Aorta (tissue), 5 donors: ENCODE results near the gene SUDS3. TPM values are rescaled to one million over a fixed set of nuclear protein-coding genes. Genes with fewer than 3 reads are reported as not detected.

ENCODE experiments used
- ATAC-seq: fragments of 200-7000 bp; cut with Tn5 transposase; one replicate; pipeline ENCODE4 v1.9.1; 2022; ENCODE audit warnings: moderate library complexity; ENCODE audit not compliant: low FRiP score
- DNase-seq, 2 donors: peaks; one replicate each; pipeline ENCODE4 v3.0.0-alpha.2; 2020
- H3K27ac ChIP-seq, 2 donors: one replicate each; pipeline ENCODE4 v1.5.1; 2013; ENCODE audit warnings: low read length in 2 of 2, mild to moderate bottlenecking in 2 of 2, moderate library complexity in 2 of 2, control low read depth in 1 of 2, inconsistent platforms in 1 of 2, low read depth in 1 of 2
- H3K27me3 ChIP-seq, 2 donors: one replicate each; pipeline ENCODE4 v1.6.1; 2013; ENCODE audit warnings: control low read depth in 1 of 2, low read length in 1 of 2, mild to moderate bottlenecking in 1 of 2, moderate library complexity in 1 of 2; ENCODE audit not compliant: insufficient read depth in 2 of 2, control insufficient read depth in 1 of 2
- H3K36me3 ChIP-seq, 2 donors: one replicate each; pipeline ENCODE4 v1.6.1; 2013; ENCODE audit warnings: control low read depth in 1 of 2, low read length in 1 of 2, mild to moderate bottlenecking in 1 of 2; ENCODE audit not compliant: insufficient read depth in 2 of 2, control insufficient read depth in 1 of 2
- H3K4me1 ChIP-seq, 2 donors: one replicate each; pipeline ENCODE4 v1.6.1; 2013; ENCODE audit warnings: low read length in 2 of 2, control low read depth in 1 of 2, mild to moderate bottlenecking in 1 of 2, moderate library complexity in 1 of 2; ENCODE audit not compliant: insufficient read depth in 2 of 2, control insufficient read depth in 1 of 2
- H3K4me3 ChIP-seq, 2 donors: one replicate each; pipeline ENCODE4 v1.5.1; 2013; ENCODE audit warnings: low read length in 2 of 2, control low read depth in 1 of 2, mild to moderate bottlenecking in 1 of 2
- H3K9me3 ChIP-seq: one replicate; pipeline ENCODE4 v1.6.1; 2013; ENCODE audit warnings: mild to moderate bottlenecking, low read length; ENCODE audit not compliant: control insufficient read depth
- WGBS, 2 donors: extraction: QIAGEN DNeasy Blood & Tissue Kit; methylation state at CpG; one replicate each; pipeline ENCODE4 v1.1.7; 2013; 5-methylcytosine and 5-hydroxymethylcytosine counted together
- intact Hi-C, 2 donors: fragments of 100-400 bp; cut with DNase I; formaldehyde crosslinking; loops; one replicate each; pipeline versions ENCODE4 v1.14.2 to v1.15.0; 2022
- polyA plus RNA-seq, 2 donors: library from polyadenylated mRNA; stranded (reverse); fragments of 200-250 nt; gene quantifications; one replicate each; pipeline ENCODE4 v1.2.3, GENCODE V29; 2013
- total RNA-seq, 2 donors: library from RNA; stranded (reverse); fragmentation: NEBNext Ultra II Directional; extraction: Animal tissue kit (Norgen Biotek cat#: 25700); gene quantifications; one replicate each; pipeline ENCODE4 v1.2.1, GENCODE V29; 2021
- donor health status: healthy with polysubstance abuse.
- donor health status: Bipolar disorder and iron deficiency.
- donor health status: DM: no; HTN: no; CAD: no.
- donor health status: DM: no; HTN: no; CAD: no.
- donor health status: DM: yes; HTN: yes; CAD: no.

Gene SUDS3
- total and polyA plus RNA-seq, 4 donors = 14.2 to 32.4 (median 20.9) TPM

- Histone ChIP-seq H3K27ac (no peak overlapping the region), H3K27me3 (no peaks in the 10 kb centered on the region), H3K4me3 (no peak overlapping the region), H3K36me3 (peaks cover 0 to 3% of the 10 kb centered on the region in 2 donors), H3K4me1 (no peaks in the 10 kb centered on the region), H3K9me3 (no peaks in the 10 kb centered on the region)
- no peak for DNase-seq
- intact Hi-C loops = loop anchor here (5.0 to 10.0 kb wide), 5 partner anchors 193 to 802 kb away; partner anchors contain the start of genes HSPB8 (in 1 of the 2) and PEBP1 (in 1 of the 2)
- ATAC-seq = no peak
- WGBS, 2 donors = 70 to 72% methylated on average over 10 of the region's 10 CpGs
Observed at GRCh38 chr12:118375348-118375747, 1.0 kb upstream of the SUDS3 start.

DNA sequence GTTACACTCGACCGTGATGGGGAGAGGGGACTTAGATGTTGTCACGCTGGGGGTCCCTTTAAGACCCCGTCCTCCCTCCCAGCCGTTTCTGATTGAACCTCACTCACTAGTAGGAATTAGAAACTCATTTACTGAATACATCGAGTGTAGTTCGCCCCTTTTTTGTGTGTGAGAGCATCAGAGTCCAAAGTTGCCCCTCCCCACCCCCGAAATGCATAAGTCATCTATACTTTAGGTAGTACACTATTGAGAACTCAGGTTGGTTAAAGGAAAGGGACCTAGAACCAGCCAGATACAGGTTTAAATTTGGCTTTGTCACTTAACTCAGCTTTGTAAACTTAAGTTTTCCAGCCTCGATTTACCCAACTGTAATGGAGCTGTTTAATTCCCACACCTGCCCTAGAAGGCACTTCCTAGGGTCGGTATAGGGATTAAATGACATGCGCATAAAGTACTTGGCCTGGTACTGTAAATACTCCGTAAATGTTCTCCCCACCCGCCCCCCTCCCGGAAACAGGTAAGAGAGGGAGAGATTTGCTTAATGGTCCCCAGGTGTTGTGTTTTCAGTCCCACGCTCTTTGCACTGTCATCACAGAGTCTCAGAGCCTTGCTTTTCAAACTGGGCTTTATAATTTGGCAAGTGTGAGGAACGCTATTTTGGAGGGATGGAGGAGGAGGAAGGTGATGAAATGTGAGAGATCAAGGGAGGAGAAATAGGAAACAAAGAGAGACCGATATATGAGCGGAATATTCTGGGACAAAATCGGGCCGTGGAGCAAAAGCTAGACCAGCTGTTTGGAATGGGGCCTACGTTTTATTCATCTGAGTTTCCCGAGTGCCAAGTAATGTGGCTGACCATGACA is 897 bp downstream of the SUDS3 start:
- 2 to 3% methylated on average over 22 of the region's 22 CpGs for WGBS, 2 donors
- peak overlapping the region; percentile 94 to 99 for H3K4me3 ChIP-seq
- H3K4me1 ChIP-seq = no peaks in the 10 kb centered on the region
- no peak for DNase-seq
- H3K9me3 ChIP-seq = no peaks in the 10 kb centered on the region
- peaks cover 3% of the 10 kb centered on the region in 2 donors for H3K36me3 ChIP-seq
- H3K27ac ChIP-seq = peak overlapping the region in 1 of 2 donors; percentile 21
- no peak for ATAC-seq
- intact Hi-C loops = loop anchor here (5.0 to 10.0 kb wide), 5 partner anchors 195 to 800 kb away; partner anchors contain the start of genes HSPB8 (in 1 of the 2) and PEBP1 (in 1 of the 2)
- H3K27me3 ChIP-seq = no peaks in the 10 kb centered on the region

DNA sequence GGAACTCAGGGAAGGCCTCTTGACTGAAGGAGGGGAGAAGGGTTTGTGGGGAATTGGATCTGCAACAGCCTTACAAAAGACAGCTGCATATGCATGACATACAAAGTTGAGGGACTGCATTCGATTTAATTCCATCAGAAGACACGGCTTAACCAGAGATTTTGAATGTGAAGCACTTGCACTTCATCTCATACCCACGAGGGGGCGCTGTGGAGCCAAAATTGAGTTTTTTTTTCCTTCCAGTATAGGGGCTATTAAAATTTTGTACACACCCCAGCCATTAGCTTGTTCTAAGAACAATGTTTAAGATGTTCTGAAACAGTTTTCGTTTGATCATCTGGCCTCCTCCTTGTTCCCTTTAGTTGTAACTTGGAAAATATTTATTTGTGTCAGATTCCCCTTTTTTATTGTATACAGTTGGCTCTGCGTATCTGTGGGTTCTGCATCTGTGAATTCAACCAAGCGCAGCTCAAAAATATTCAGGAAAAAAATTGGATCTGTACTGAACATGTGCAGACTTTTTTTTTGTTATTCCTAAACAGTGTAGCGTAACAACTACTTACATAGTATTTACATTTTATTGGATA is 1.6 kb downstream of the SUDS3 start:
- DNase-seq (peak; percentile 57 to 86), ATAC-seq (peak; percentile 46)
- peaks cover 3 to 4% of the 10 kb centered on the region in 2 donors for H3K36me3 ChIP-seq
- H3K4me1 ChIP-seq = no peaks in the 10 kb centered on the region
- WGBS, 2 donors = 34% methylated on average over 8 of the region's 8 CpGs
- H3K9me3 ChIP-seq = no peaks in the 10 kb centered on the region
- H3K27me3 ChIP-seq = no peaks in the 10 kb centered on the region
- H3K4me3 ChIP-seq = peak overlapping the region; percentile 94 to 99
- no peak overlapping the region for H3K27ac ChIP-seq
- intact Hi-C loops = loop anchor here (5.0 to 10.0 kb wide), 5 partner anchors 196 to 799 kb away; partner anchors contain the start of genes HSPB8 (in 1 of the 2) and PEBP1 (in 1 of the 2)

DNA sequence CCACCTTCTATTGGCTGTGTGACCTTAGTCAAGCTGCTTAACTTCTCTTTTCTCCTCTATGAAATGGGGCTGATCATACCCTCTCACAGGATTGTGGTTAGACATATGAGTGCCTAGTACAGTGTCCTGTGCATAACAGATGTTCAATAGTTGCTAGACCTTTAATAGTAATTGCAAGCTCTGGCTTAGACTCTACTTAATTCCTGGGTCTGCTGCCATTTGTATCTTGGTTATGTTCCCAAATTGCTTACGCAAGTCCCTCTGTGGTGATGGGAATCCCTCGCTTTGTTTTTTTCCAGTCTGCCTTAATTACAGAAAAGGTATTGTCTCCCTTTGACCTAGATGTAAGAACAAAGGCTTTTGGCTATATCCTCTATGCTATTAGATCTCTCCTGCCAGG is 15.1 kb downstream of the SUDS3 start:
- no peak overlapping the region for H3K4me3 ChIP-seq
- H3K36me3 ChIP-seq = peaks cover 11 to 14% of the 10 kb centered on the region in 2 donors
- H3K27ac ChIP-seq = no peak overlapping the region
- no peaks in the 10 kb centered on the region for H3K27me3 ChIP-seq
- WGBS, 2 donors = 88% methylated on average over 2 of the region's 2 CpGs
- intact Hi-C loops = no loop called here
- DNase-seq (no peak), ATAC-seq (peak; percentile 46)
- H3K4me1 ChIP-seq = no peaks in the 10 kb centered on the region
- H3K9me3 ChIP-seq = no peaks in the 10 kb centered on the region

DNA sequence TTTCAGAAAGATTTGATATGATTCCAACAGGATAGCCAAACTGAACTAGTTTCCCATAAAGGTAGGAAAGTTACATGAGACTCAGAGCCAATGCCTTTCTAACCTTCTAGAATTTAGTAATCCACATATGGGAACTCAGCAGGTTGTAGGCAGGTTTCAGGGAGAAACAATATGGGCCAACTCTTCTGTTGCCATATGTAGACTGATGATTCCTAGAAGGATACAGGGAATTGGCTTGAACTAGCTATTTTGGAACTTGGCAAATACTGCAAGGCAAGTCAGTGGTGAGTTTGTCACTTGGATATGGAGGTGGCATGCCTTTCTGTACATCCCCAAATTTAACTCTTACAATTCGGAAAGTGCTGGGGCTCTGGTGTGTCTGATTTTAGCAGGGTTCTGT is 15.5 kb downstream of the SUDS3 start:
- peaks cover 11 to 13% of the 10 kb centered on the region in 2 donors for H3K36me3 ChIP-seq
- intact Hi-C loops = no loop called here
- DNase-seq = no peak
- WGBS, 2 donors = 89 to 92% methylated on average over 1 of the region's 1 CpG
- H3K4me1 ChIP-seq = no peaks in the 10 kb centered on the region
- H3K27me3 ChIP-seq = no peaks in the 10 kb centered on the region
- ATAC-seq = no peak
- no peak overlapping the region for H3K4me3 ChIP-seq
- no peak overlapping the region for H3K27ac ChIP-seq
- no peaks in the 10 kb centered on the region for H3K9me3 ChIP-seq

DNA sequence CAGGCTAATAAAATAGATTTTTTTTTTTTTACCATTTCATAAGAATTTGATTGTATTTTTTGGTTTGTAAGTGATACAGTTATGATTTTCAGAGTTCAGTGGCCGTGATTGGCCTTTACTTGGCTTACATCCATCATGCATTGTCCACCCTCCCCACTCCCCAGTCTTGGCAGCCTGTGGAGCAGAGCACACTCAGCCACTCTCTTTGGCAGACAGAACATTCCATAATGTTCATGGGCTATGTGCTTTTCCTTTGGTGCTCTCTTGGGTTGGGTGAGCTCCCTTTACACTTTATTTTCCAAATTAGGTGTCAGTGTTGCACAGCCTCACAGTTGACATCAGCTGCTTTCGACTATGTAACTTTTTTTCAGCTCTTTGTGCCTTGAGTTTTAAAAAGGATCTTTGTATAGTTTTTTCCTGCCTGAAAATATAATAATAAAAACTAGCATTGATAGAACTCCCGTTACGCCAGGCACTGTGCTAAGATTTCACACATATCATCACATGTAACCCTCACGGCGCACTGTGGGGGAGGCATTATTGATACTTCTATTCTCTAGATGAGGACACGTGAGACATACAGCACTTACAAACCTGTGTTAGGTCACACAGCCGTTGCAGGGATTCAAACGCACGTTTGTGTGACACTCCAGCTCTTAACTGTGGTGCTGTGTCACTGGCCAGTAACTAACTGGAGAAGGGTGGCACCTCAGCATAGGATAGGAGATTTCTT is 21.5 kb downstream of the SUDS3 start:
- Histone ChIP-seq H3K4me3 (no peak overlapping the region), H3K9me3 (no peaks in the 10 kb centered on the region), H3K27ac (no peak overlapping the region), H3K27me3 (no peaks in the 10 kb centered on the region), H3K4me1 (no peaks in the 10 kb centered on the region), H3K36me3 (peaks cover 2 to 3% of the 10 kb centered on the region in 2 donors)
- 72 to 75% methylated on average over 10 of the region's 10 CpGs for WGBS, 2 donors
- intact Hi-C loops = no loop called here
- DNase-seq (no peak), ATAC-seq (no peak)

- intact Hi-C loops = no loop called here
- Histone ChIP-seq H3K27ac (no peak overlapping the region), H3K27me3 (no peaks in the 10 kb centered on the region), H3K4me1 (no peaks in the 10 kb centered on the region), H3K4me3 (no peak overlapping the region), H3K9me3 (no peaks in the 10 kb centered on the region), H3K36me3 (peaks cover 2 to 3% of the 10 kb centered on the region in 2 donors)
- ATAC-seq (no peak), DNase-seq (no peak)
- WGBS, 2 donors = 80 to 81% methylated on average over 2 of the region's 2 CpGs
Observed at GRCh38 chr12:118398524-118398923, 22.2 kb downstream of the SUDS3 start.

DNA sequence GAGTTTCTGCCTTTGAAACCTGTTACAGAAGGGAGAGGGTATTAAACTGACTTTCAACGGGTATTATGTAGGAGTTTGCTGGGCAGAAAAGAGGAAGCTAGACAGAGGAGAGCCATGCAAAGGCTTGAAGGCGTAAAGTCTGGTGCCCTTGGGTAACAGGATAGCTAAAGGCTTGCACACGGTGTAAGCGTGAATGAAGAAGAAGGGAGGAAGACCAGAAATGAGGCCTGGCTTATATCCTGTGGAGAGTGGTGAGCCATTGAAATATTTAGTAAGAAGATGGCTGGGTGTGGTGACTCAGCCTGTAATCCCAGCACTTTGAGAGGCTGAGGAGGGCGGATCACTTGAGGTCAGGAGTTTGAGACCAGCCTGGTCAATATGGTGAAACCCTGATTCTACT is 22.6 kb downstream of the SUDS3 start:
- intact Hi-C loops = no loop called here
- peaks cover 2 to 3% of the 10 kb centered on the region in 2 donors for H3K36me3 ChIP-seq

More for the DNA sequence above, 22.6 kb downstream of the SUDS3 start:
- Histone ChIP-seq H3K4me3 (no peak overlapping the region), H3K4me1 (no peaks in the 10 kb centered on the region), H3K9me3 (no peaks in the 10 kb centered on the region), H3K27me3 (no peaks in the 10 kb centered on the region), H3K27ac (no peak overlapping the region)
- DNase-seq (no peak), ATAC-seq (no peak)
- WGBS, 2 donors = 93 to 96% methylated on average over 5 of the region's 5 CpGs
